ENCODE measurements around the gene GFRA1. TPM values are rescaled to one million over a fixed set of nuclear protein-coding genes. Genes with fewer than 3 reads are reported as not detected.

GFRA1 gene
- total and polyA plus RNA-seq, 12 donors, result 0.38 to 9.3 (median 1.7) TPM

GRCh38 chr10:116207690-116208089 lies 65.3 kb downstream of the GFRA1 start:
- Histone ChIP-seq H3K36me3 (no peaks in the 10 kb centered on the region), H3K27ac (no peak overlapping the region), H3K4me1 (peaks cover 0 to 4% (median 0%) of the 10 kb centered on the region in 9 donors), H3K4me3 (no peak overlapping the region), H3K9me3 (no peaks in the 10 kb centered on the region), H3K27me3 (peaks cover 0 to 2% (median 0%) of the 10 kb centered on the region in 7 donors)
- DNase-seq, result no peak
- WGBS, 2 donors, result 75 to 88% methylated on average over 7 of the region's 7 CpGs
- no peak for ATAC-seq
- TF ChIP-seq CTCF (IDR thresholded peaks at IDR 0.05), result no peak
- intact Hi-C loops (cut with DNase I), result no loop called here

GRCh38 chr10:116203661-116204060 lies 69.3 kb downstream of the GFRA1 start:
- H3K27ac ChIP-seq, result no peak overlapping the region
- ATAC-seq (no peak), DNase-seq (no peak)
- no peak overlapping the region for H3K4me3 ChIP-seq
- no peaks in the 10 kb centered on the region for H3K4me1 ChIP-seq
- H3K9me3 ChIP-seq, result no peaks in the 10 kb centered on the region
- intact Hi-C loops (cut with DNase I), result no loop called here
- 89 to 93% methylated on average over 4 of the region's 4 CpGs for WGBS, 2 donors
- no peaks in the 10 kb centered on the region for H3K36me3 ChIP-seq
- no peak for TF ChIP-seq CTCF (IDR thresholded peaks at IDR 0.05)
- H3K27me3 ChIP-seq, result peaks cover 0 to 9% (median 0%) of the 10 kb centered on the region in 7 donors

GRCh38 chr10:116201670-116202430 lies 71.2 kb downstream of the GFRA1 start:
- intact Hi-C loops (cut with DNase I), result no loop called here
- WGBS, 2 donors, result 88 to 94% methylated on average over 7 of the region's 7 CpGs
- H3K27me3 ChIP-seq, result peaks cover 0 to 9% (median 0%) of the 10 kb centered on the region in 7 donors
- H3K9me3 ChIP-seq, result no peaks in the 10 kb centered on the region
- no peak overlapping the region for H3K27ac ChIP-seq
- TF ChIP-seq CTCF (IDR thresholded peaks at IDR 0.05), result no peak
- no peaks in the 10 kb centered on the region for H3K36me3 ChIP-seq
- ATAC-seq, result no peak
- H3K4me1 ChIP-seq, result no peaks in the 10 kb centered on the region
- H3K4me3 ChIP-seq, result no peak overlapping the region
- no peak for DNase-seq

GRCh38 chr10:116201011-116201410 lies 72.0 kb downstream of the GFRA1 start:
- DNase-seq, result no peak
- Histone ChIP-seq H3K4me3 (no peak overlapping the region), H3K9me3 (peaks cover 0 to 3% (median 1%) of the 10 kb centered on the region in 11 donors), H3K27ac (no peak overlapping the region), H3K27me3 (peaks cover 0 to 9% (median 0%) of the 10 kb centered on the region in 7 donors), H3K36me3 (no peaks in the 10 kb centered on the region), H3K4me1 (no peaks in the 10 kb centered on the region)
- TF ChIP-seq CTCF (IDR thresholded peaks at IDR 0.05), result no peak
- no peak for ATAC-seq
- intact Hi-C loops (cut with DNase I), result no loop called here
